Ishikawa (cell line): Measurements from ENCODE around the gene MVP.

ENCODE experiments used
- CEBPB ChIP-seq: IDR thresholded peaks from 2 replicates; pipeline ENCODE4 v1.6.1; 2012
- CREB1 ChIP-seq: IDR thresholded peaks from 2 replicates; pipeline ENCODE4 v1.6.1; 2012; ENCODE audit warnings: low read depth
- EGR1 ChIP-seq: IDR thresholded peaks from 2 replicates; pipeline ENCODE4 v1.6.1; 2012
- EP300 ChIP-seq: IDR thresholded peaks from 2 replicates; pipeline ENCODE4 v1.6.1; 2012; ENCODE audit warnings: borderline replicate concordance
- FOXM1 ChIP-seq: IDR thresholded peaks from 2 replicates; pipeline ENCODE4 v1.6.1; 2012; ENCODE audit warnings: low read depth, borderline replicate concordance
- MAX ChIP-seq: IDR thresholded peaks from 2 replicates; pipeline ENCODE4 v1.6.1; 2012
- NFIC ChIP-seq: IDR thresholded peaks from 2 replicates; pipeline ENCODE4 v1.6.1; 2012
- RAD21 ChIP-seq: IDR thresholded peaks from 2 replicates; pipeline ENCODE4 v1.6.1; 2012; ENCODE audit warnings: low read depth
- REST ChIP-seq: IDR thresholded peaks from 2 replicates; pipeline ENCODE4 v1.6.1; 2012; ENCODE audit warnings: low read depth, mild to moderate bottlenecking
- TAF1 ChIP-seq: IDR thresholded peaks from 2 replicates; pipeline ENCODE4 v1.6.1; 2012; ENCODE audit warnings: low read depth, mild to moderate bottlenecking
- TCF12 ChIP-seq: IDR thresholded peaks from 2 replicates; pipeline ENCODE4 v1.6.1; 2012; ENCODE audit warnings: low read depth
- TEAD4 ChIP-seq: IDR thresholded peaks from 2 replicates; pipeline ENCODE4 v1.6.1; 2012
- USF1 ChIP-seq: IDR thresholded peaks from 2 replicates; pipeline ENCODE4 v1.6.1; 2012
- YY1 ChIP-seq: IDR thresholded peaks from 2 replicates; pipeline ENCODE4 v1.6.1; 2012; ENCODE audit warnings: low read depth
- ZBTB7A ChIP-seq: IDR thresholded peaks from 2 replicates; pipeline ENCODE4 v1.6.1; 2012; ENCODE audit warnings: low read depth

Gene MVP

GRCh38 chr16:29794231-29794710, 26.0 kb upstream of the MVP start:
- TF ChIP-seq CREB1 = no peak
- no peak for TF ChIP-seq MAX
- TF ChIP-seq USF1 = no peak
- TF ChIP-seq TCF12 = no peak
- TF ChIP-seq TEAD4 = no peak
- TF ChIP-seq ZBTB7A = no peak
- TF ChIP-seq YY1 = no peak
- TF ChIP-seq RAD21 = no peak
- TF ChIP-seq REST = no peak
- TF ChIP-seq EGR1 = no peak
- TF ChIP-seq FOXM1 = no peak
- TF ChIP-seq NFIC = no peak
- no peak for TF ChIP-seq EP300
- no peak for TF ChIP-seq CEBPB
- TF ChIP-seq TAF1 = no peak

GRCh38 chr16:29802416-29802935, 17.8 kb upstream of the MVP start:
- TF ChIP-seq EP300 (no peak), CEBPB (no peak), FOXM1 (no peak), MAX (no peak), NFIC (no peak), TEAD4 (no peak), REST (no peak), RAD21 (no peak), TAF1 (no peak), CREB1 (no peak), YY1 (no peak), TCF12 (no peak), USF1 (no peak), EGR1 (no peak), ZBTB7A (no peak)

GRCh38 chr16:29804020-29804419, 16.2 kb upstream of the MVP start:
- no peak for TF ChIP-seq NFIC
- no peak for TF ChIP-seq TCF12
- no peak for TF ChIP-seq MAX
- TF ChIP-seq CEBPB = no peak
- TF ChIP-seq YY1 = no peak
- no peak for TF ChIP-seq TAF1
- TF ChIP-seq TEAD4 = no peak
- TF ChIP-seq CREB1 = no peak
- no peak for TF ChIP-seq RAD21
- TF ChIP-seq ZBTB7A = no peak
- TF ChIP-seq EGR1 = no peak
- TF ChIP-seq USF1 = no peak
- no peak for TF ChIP-seq FOXM1
- TF ChIP-seq REST = no peak
- no peak for TF ChIP-seq EP300
